Liver (tissue), 3 donors: Measurements from ENCODE around the gene GNG11.
"Not testable (repeated sequence)": the region's sequence is repeated elsewhere in the genome, so short reads cannot be mapped to it uniquely, and the experiment has no call there.

Experiments used
- CTCF ChIP-seq: fragments of 150-350 bp; IDR thresholded peaks from 2 replicates; pipeline ENCODE4 v1.5.1; 2017; ENCODE audit warnings: improper control_type of control experiment, low read depth, low read length; ENCODE audit not compliant: missing input control
- EGR1 ChIP-seq, 2 donors: IDR thresholded peaks; 2 replicates each; pipeline ENCODE4 v1.6.1; 2016 to 2018; ENCODE audit warnings: antibody characterized with exemption in 2 of 2, low read depth in 2 of 2
- JUND ChIP-seq, 2 donors: IDR thresholded peaks; 2 replicates each; pipeline ENCODE4 v1.6.1; 2016; ENCODE audit warnings: antibody characterized with exemption in 2 of 2
- RAD21 ChIP-seq, 2 donors: IDR thresholded peaks; 2 replicates each; pipeline ENCODE4 v1.6.1; 2016; ENCODE audit warnings: antibody characterized with exemption in 2 of 2, mild to moderate bottlenecking in 2 of 2
- SP1 ChIP-seq: IDR thresholded peaks from 2 replicates; pipeline ENCODE4 v1.6.1; 2018; ENCODE audit warnings: antibody characterized with exemption, mild to moderate bottlenecking
- TAF1 ChIP-seq: conservative IDR thresholded peaks from 2 replicates; pipeline ENCODE4 v1.6.1; 2016; ENCODE audit warnings: antibody characterized with exemption, mild to moderate bottlenecking
- YY1 ChIP-seq: IDR thresholded peaks from 2 replicates; pipeline ENCODE4 v1.6.1; 2016; ENCODE audit warnings: antibody characterized with exemption, mild to moderate bottlenecking
- ZBTB33 ChIP-seq: IDR thresholded peaks from 2 replicates; pipeline ENCODE4 v1.6.1; 2016; ENCODE audit warnings: antibody characterized with exemption
- donor health status: healthy.
- donor health status: healthy.

- not testable (repeated sequence) for TF ChIP-seq CTCF; JUND (IDR thresholded peaks at IDR 0.05); YY1; TAF1; EGR1 (IDR thresholded peaks at IDR 0.05; ENCODE audit: low read depth in 2 of 2); RAD21 (IDR thresholded peaks at IDR 0.05); ZBTB33; SP1
These were observed 5.2 kb upstream of the GNG11 start for GRCh38 chr7:93916315-93916714.
